ENCODE results near the gene CHD9.

- TF ChIP-seq, protein P1, sequence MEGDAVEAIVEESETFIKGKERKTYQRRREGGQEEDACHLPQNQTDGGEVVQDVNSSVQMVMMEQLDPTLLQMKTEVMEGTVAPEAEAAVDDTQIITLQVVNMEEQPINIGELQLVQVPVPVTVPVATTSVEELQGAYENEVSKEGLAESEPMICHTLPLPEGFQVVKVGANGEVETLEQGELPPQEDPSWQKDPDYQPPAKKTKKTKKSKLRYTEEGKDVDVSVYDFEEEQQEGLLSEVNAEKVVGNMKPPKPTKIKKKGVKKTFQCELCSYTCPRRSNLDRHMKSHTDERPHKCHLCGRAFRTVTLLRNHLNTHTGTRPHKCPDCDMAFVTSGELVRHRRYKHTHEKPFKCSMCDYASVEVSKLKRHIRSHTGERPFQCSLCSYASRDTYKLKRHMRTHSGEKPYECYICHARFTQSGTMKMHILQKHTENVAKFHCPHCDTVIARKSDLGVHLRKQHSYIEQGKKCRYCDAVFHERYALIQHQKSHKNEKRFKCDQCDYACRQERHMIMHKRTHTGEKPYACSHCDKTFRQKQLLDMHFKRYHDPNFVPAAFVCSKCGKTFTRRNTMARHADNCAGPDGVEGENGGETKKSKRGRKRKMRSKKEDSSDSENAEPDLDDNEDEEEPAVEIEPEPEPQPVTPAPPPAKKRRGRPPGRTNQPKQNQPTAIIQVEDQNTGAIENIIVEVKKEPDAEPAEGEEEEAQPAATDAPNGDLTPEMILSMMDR (IDR thresholded peaks at IDR 0.05): no peak
- TF ChIP-seq POLR2AphosphoS5 (IDR thresholded peaks at IDR 0.05) (no peak), POLR2A (IDR thresholded peaks at IDR 0.05) (no peak)
Observed at GRCh38 chr16:53064081-53064578, 9.3 kb downstream of the CHD9 start.

Measured in prostate gland (tissue), 2 donors.